ENCODE data around the gene NTMT2. TPM values are rescaled to one million over a fixed set of nuclear protein-coding genes. Genes with fewer than 3 reads are reported as not detected.

The NTMT2 gene
- not detected in 5 replicates for total RNA-seq (2022; extraction: Qiagen RNA extraction)

DNA sequence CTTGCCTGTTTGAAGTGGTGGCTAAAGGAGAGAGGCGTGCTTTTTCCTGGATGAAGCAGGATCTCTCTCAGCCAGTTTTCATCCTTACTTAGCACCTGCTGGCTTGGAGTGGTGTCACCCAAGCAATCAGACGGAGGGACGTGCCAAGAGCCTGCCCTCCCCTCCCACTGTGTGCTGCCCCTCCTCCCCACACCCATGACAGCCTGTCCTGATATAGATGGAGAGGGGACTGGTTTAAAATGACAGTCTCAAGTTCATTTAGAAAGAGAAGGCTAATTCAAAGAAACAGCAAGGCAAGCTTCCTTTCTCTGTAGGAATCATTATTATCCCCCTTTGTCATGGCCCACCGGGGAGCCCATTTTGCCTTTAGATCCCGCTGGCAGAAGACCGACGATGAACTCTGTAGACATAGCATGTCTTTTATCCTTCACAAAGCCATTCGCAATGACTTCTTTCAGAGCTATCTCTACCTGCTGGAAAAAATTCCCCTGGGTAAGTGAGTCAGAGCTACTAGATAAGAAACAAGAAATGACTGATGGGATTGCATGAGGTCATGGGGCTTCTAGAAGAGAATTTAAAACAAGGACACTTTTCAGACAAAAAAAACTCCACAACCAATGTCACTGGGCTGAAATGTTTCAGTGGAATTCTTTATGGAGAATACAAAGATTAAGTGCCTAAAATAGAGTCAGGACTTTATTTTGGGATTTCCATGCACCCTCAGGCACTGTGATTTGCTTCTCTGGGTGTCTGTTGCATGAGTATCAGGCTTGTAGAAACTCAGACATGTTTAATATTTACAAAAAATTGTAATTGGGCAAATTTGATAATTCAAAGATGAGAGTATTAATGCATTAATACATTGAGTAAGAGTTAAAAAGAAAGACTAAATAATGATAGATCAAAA, at the start of gene NTMT2:
TSS of gene NTMT2 (plus strand) at position 190 of the 907 bp plus-strand sequence. CDS start at position 339, 149 bp downstream.

Other genes with a start within 250 kb of the NTMT2 start
- gene KIFAP3, start 71.3 kb upstream of the NTMT2 start, total RNA-seq (2022; extraction: Qiagen RNA extraction): 11.1 to 14.2 TPM (median 12.1 TPM) in 5 replicates

Measured in A549 treated with AZD2906 at 1 μM for 4 hours (cell line).